EL (cell line): ENCODE data around the gene TPCN2.
"Not testable (repeated sequence)": the region's sequence is repeated elsewhere in the genome, so short reads cannot be mapped to it uniquely, and the experiment has no call there.

Source experiments
- DNase-seq: peaks from one replicate; pipeline ENCODE4 v3.0.0-alpha.2; 2016

Gene TPCN2

GRCh38 chr11:69048694-69049489, at the start of gene TPCN2:
TSS of gene TPCN2 (plus strand) at chr11:69048932. CDS start at chr11:69048998, 66 bp downstream.
- peak; percentile 95 for DNase-seq

GRCh38 chr11:68999093-68999747, 49.5 kb upstream of the TPCN2 start:
- DNase-seq: no peak

GRCh38 chr11:68999748-69000355, 48.9 kb upstream of the TPCN2 start:
- not testable (repeated sequence) for DNase-seq

- no peak for DNase-seq
Observed at GRCh38 chr11:69000391-69000790, 48.3 kb upstream of the TPCN2 start.

GRCh38 chr11:69000831-69001242, 47.9 kb upstream of the TPCN2 start:
- DNase-seq: peak; percentile 83

- DNase-seq: no peak
Observed at GRCh38 chr11:69001243-69002081, 47.3 kb upstream of the TPCN2 start.

GRCh38 chr11:69002110-69002569, 46.6 kb upstream of the TPCN2 start:
- DNase-seq: no peak

- no peak for DNase-seq
Observed at GRCh38 chr11:69002570-69003231, 46.0 kb upstream of the TPCN2 start.

GRCh38 chr11:69003301-69003865, 45.3 kb upstream of the TPCN2 start:
- no peak for DNase-seq

GRCh38 chr11:69003866-69004367, 44.8 kb upstream of the TPCN2 start:
- DNase-seq: no peak

GRCh38 chr11:69004411-69005182, 44.1 kb upstream of the TPCN2 start:
- no peak for DNase-seq

GRCh38 chr11:69005183-69005630, 43.5 kb upstream of the TPCN2 start:
- DNase-seq: no peak

GRCh38 chr11:69005631-69006368, 42.9 kb upstream of the TPCN2 start:
- no peak for DNase-seq

GRCh38 chr11:69006816-69007215, 41.9 kb upstream of the TPCN2 start:
- DNase-seq: no peak

GRCh38 chr11:69007975-69008381, 40.8 kb upstream of the TPCN2 start:
- DNase-seq: peak; percentile 20

- peak; percentile 98 for DNase-seq
Observed at GRCh38 chr11:69008737-69009440, 39.8 kb upstream of the TPCN2 start.

GRCh38 chr11:69009441-69010211, 39.1 kb upstream of the TPCN2 start:
- no peak for DNase-seq

GRCh38 chr11:69010361-69010891, 38.3 kb upstream of the TPCN2 start:
- DNase-seq: peak; percentile 37
